Endothelial cell of umbilical vein (primary cell): ENCODE results near the gene AMER3. TPM values are rescaled to one million over a fixed set of nuclear protein-coding genes. Genes with fewer than 3 reads are reported as not detected.

Experiments
- BruUV-seq: library from RNA; stranded (reverse); fragments of 400-500 nt; replicated peaks from 2 replicates; lab custom pipeline; 2021; lab: Mats Ljungman, UMichigan
- CTCF ChIA-PET: fragments of 300-600, 350-600 bp; sonication (Branson Sonifier 250); formaldehyde crosslinking; loops from one replicate; lab custom pipeline; 2021; ENCODE audit warnings: antibody characterized with exemption, inconsistent platforms; lab: Charles Lee
- POLR2A ChIA-PET: fragments of 300-600, 350-600 bp; sonication (Branson Sonifier 250); formaldehyde crosslinking; loops from one replicate; lab custom pipeline; 2021; ENCODE audit warnings: antibody characterized with exemption, inconsistent platforms; lab: Charles Lee
- DNase-seq: peaks from one replicate; pipeline ENCODE4 v3.0.0-alpha.2; 2011; ENCODE audit warnings: low read depth, low spot score
- FAIRE-seq: peaks from 2 replicates; lab custom pipeline; 2011; peaks lifted over from hg19 to GRCh38; lab: Jason Lieb, UNC
- H2AFZ ChIP-seq: 2 replicates; pipeline ENCODE4 v1.6.0; 2012; ENCODE audit warnings: low read depth, low read length, control low read depth, inconsistent platforms
- H3K27ac ChIP-seq: 2 replicates; pipeline ENCODE4 v1.5.1; 2011; ENCODE audit warnings: low read depth, mild to moderate bottlenecking, control low read depth, low read length, moderate library complexity; ENCODE audit not compliant: insufficient read depth
- H3K27me3 ChIP-seq, 2 experiments: 2 replicates each; pipeline versions ENCODE4 v1.6.0 to v1.6.1; 2011; ENCODE audit warnings: low read length in 2 of 2, mixed read lengths in 1 of 2; ENCODE audit not compliant: control insufficient read depth in 2 of 2, insufficient read depth in 2 of 2
- H3K36me3 ChIP-seq, 2 experiments: 2 replicates in 1 of 2; 3 replicates in 1 of 2; pipeline ENCODE4 v1.5.1; 2011; ENCODE audit warnings: low read length in 2 of 2, mild to moderate bottlenecking in 1 of 2, moderate library complexity in 1 of 2; ENCODE audit not compliant: control insufficient read depth in 2 of 2, insufficient read depth in 2 of 2; ENCODE audit errors: extremely low read depth in 1 of 2
- H3K4me1 ChIP-seq: 3 replicates; pipeline ENCODE4 v1.5.1; 2011; ENCODE audit warnings: mild to moderate bottlenecking, low read length; ENCODE audit not compliant: control insufficient read depth, insufficient read depth; ENCODE audit errors: extremely low read depth
- H3K4me2 ChIP-seq: 2 replicates; pipeline ENCODE4 v1.6.1; 2011; ENCODE audit warnings: low read length, control low read depth, mixed read lengths; ENCODE audit not compliant: insufficient read depth
- H3K4me3 ChIP-seq, 3 experiments: fragments of 200-600 bp in 1 of 3; sonication (generic), shearing (Covaris generic) in 1 of 3; replicated peaks in 1 of 3; 2 replicates each; pipeline ENCODE4 v1.5.1; 2011 to 2016; ENCODE audit warnings: control low read depth in 3 of 3, low read length in 3 of 3, mild to moderate bottlenecking in 2 of 3, inconsistent platforms in 1 of 3, low read depth in 1 of 3, moderate library complexity in 1 of 3; ENCODE audit not compliant: insufficient read depth in 1 of 3
- H3K79me2 ChIP-seq: 2 replicates; pipeline ENCODE4 v1.6.0; 2012; ENCODE audit warnings: low read length, inconsistent platforms; ENCODE audit not compliant: control insufficient read depth, insufficient read depth
- H3K9ac ChIP-seq: replicated peaks from 2 replicates; pipeline ENCODE3; 2011; ENCODE audit warnings: low read length, control low read depth; ENCODE audit not compliant: insufficient read depth; ENCODE audit errors: extremely low read depth
- H3K9me1 ChIP-seq: replicated peaks from 3 replicates; pipeline ENCODE4 v1.6.0; 2011; ENCODE audit warnings: mild to moderate bottlenecking, low read length; ENCODE audit not compliant: control insufficient read depth, insufficient read depth; ENCODE audit errors: extremely low read depth
- H3K9me3 ChIP-seq: replicated peaks from 2 replicates; pipeline ENCODE4 v1.5.1; 2012; ENCODE audit warnings: low read length, inconsistent platforms; ENCODE audit not compliant: control insufficient read depth, insufficient read depth
- H4K20me1 ChIP-seq: replicated peaks from 2 replicates; pipeline ENCODE3; 2011; ENCODE audit warnings: mild to moderate bottlenecking, low read length; ENCODE audit not compliant: control insufficient read depth, insufficient read depth; ENCODE audit errors: extremely low read depth
- CTCF ChIP-seq, 2 donors: IDR thresholded peaks; 1 replicate in 1 of 2; 2 replicates in 1 of 2; pipeline ENCODE4 v1.5.1; 2011; ENCODE audit warnings: low read length in 2 of 2, mild to moderate bottlenecking in 2 of 2, moderate library complexity in 2 of 2, control low read depth in 1 of 2, inconsistent platforms in 1 of 2, low read depth in 1 of 2; ENCODE audit not compliant: insufficient read depth in 1 of 2; ENCODE audit errors: extremely low read depth in 1 of 2
- EZH2 ChIP-seq: IDR thresholded peaks from 2 replicates; pipeline ENCODE4 v1.6.1; 2012; ENCODE audit warnings: borderline replicate concordance, low read depth, mild to moderate bottlenecking, moderate library complexity, low read length, inconsistent platforms; ENCODE audit not compliant: severe bottlenecking
- MYC ChIP-seq: IDR thresholded peaks from one replicate; pipeline ENCODE4 v1.6.1; 2011; ENCODE audit warnings: mild to moderate bottlenecking, low read depth, low read length
- POLR2A ChIP-seq: IDR thresholded peaks from 2 replicates; pipeline ENCODE4 v1.6.1; 2012; ENCODE audit warnings: low read depth, mild to moderate bottlenecking, control low read depth, low read length
- POLR2AphosphoS5 ChIP-seq: IDR thresholded peaks from 2 replicates; pipeline ENCODE4 v1.6.1; 2012; ENCODE audit warnings: low read depth, mild to moderate bottlenecking, control low read depth, low read length, moderate library complexity; ENCODE audit not compliant: insufficient read depth
- dilution Hi-C: fragments of 300-500 bp; cut with MboI; formaldehyde crosslinking; loops from one replicate; pipeline ENCODE4 v1.15.0; 2019; ENCODE audit warnings: low sequenced_read_pairs; ENCODE audit not compliant: extremely low pct_ligation_motif_present
- intact Hi-C: fragments of 100-400 bp; cut with micrococcal nuclease; formaldehyde crosslinking; loops from one replicate; pipeline ENCODE4 v1.10.0; 2022
- polyA plus RNA-seq, 4 experiments: library from polyadenylated mRNA; depleted of rRNA in 3 of 4; stranded (reverse) in 3 of 4; unstranded in 1 of 4; fragments of >200 nt; gene quantifications; 2 replicates each; pipeline versions ENCODE4 v1.2.1 to v1.2.3, GENCODE V29; 2011 to 2012; ENCODE audit warnings: missing spikeins in 1 of 4
- total RNA-seq: library from RNA; stranded (reverse); gene quantifications from 2 replicates; pipeline ENCODE4 v1.2.3, GENCODE V29; 2021

Gene AMER3
- total and polyA plus RNA-seq, 2 donors (not counting 3 experiments of a cell fraction or from before 2014, with no cell fraction given), result not detected

- Histone ChIP-seq H2AFZ (peak overlapping the region; percentile 97), H4K20me1 (no peaks in the 10 kb centered on the region), H3K27me3 (no peaks in the 10 kb centered on the region), H3K36me3 (no peaks in the 10 kb centered on the region), H3K79me2 (no peaks in the 10 kb centered on the region), H3K9me1 (no peaks in the 10 kb centered on the region), H3K4me1 (peaks cover 8% of the 10 kb centered on the region), H3K9me3 (no peaks in the 10 kb centered on the region), H3K4me2 (peak overlapping the region; percentile 93), H3K9ac (peak overlapping the region; percentile 30), H3K4me3 (peak overlapping the region; percentile 30 to 47 (median 33)), H3K27ac (no peak overlapping the region)
- intact Hi-C loops, result loop anchor here (1.0 to 10.0 kb wide), 2 partner anchors 71 to 373 kb away; partner anchors contain the start of gene PTPN18
- FAIRE-seq (peak; percentile 93), DNase-seq (peak; percentile 72)
- TF ChIP-seq POLR2A (peak; percentile 40), EZH2 (no peak), CTCF (IDR thresholded peaks at IDR 0.05; ENCODE audit: extremely low read depth in 1 of 2, insufficient read depth in 1 of 2, low read depth in 1 of 2, low read length in 2 of 2) (peak in 1 of 2 donors; percentile 8), POLR2AphosphoS5 (peak; percentile 15), MYC (no peak)
- dilution Hi-C loops, result no loop called here
- no TSS peak for BruUV-seq
- POLR2A ChIA-PET, result no interaction called here
- CTCF ChIA-PET, result interaction anchor here (0.7 kb wide), 1 partner anchor 546 kb away, joined by 3 read pairs; the partner anchor contains the start of gene SMPD4
These were observed 27.9 kb upstream of the AMER3 start for GRCh38 chr2:130727286-130727924.
